GM12873 (cell line): Measurements from ENCODE around the gene MAP3K13.

Experiments used
- CTCF ChIP-seq: IDR thresholded peaks from 2 replicates; pipeline ENCODE4 v1.5.1; 2012; ENCODE audit warnings: low read depth, mild to moderate bottlenecking, moderate library complexity, low read length, control low read depth; ENCODE audit not compliant: insufficient read depth; ENCODE audit errors: missing control alignments

MAP3K13 gene

GRCh38 chr3:185416513-185416912, 53.6 kb downstream of the MAP3K13 start:
- no peak for TF ChIP-seq CTCF

GRCh38 chr3:185420762-185421161, 57.8 kb downstream of the MAP3K13 start:
- no peak for TF ChIP-seq CTCF

- TF ChIP-seq CTCF, result no peak
Observed at GRCh38 chr3:185421577-185422232, 58.8 kb downstream of the MAP3K13 start.

GRCh38 chr3:185422677-185423076, 59.7 kb downstream of the MAP3K13 start:
- TF ChIP-seq CTCF, result no peak

GRCh38 chr3:185423178-185423577, 60.2 kb downstream of the MAP3K13 start:
- TF ChIP-seq CTCF, result no peak

- no peak for TF ChIP-seq CTCF
Observed at GRCh38 chr3:185424435-185424834, 61.5 kb downstream of the MAP3K13 start.

GRCh38 chr3:185430375-185430774, 67.4 kb downstream of the MAP3K13 start:
- no peak for TF ChIP-seq CTCF
